GM18951 (cell line): Measurements from ENCODE around the gene PRKD2.

Experiments
- POLR2A ChIP-seq: IDR thresholded peaks from 4 replicates; pipeline ENCODE4 v1.6.1; 2011; ENCODE audit warnings: mild to moderate bottlenecking; ENCODE audit not compliant: insufficient read length, insufficient read depth; ENCODE audit errors: extremely low read depth
- in situ Hi-C: fragments of 300-500 bp; cut with MboI; formaldehyde crosslinking; loops from one replicate; pipeline ENCODE4 v1.12.0; 2022; ENCODE audit warnings: low sequenced_read_pairs, mixed read lengths, inconsistent platforms; ENCODE audit not compliant: unreplicated experiment

PRKD2 gene

GRCh38 chr19:46733690-46734292 lies 16.9 kb upstream of the PRKD2 start:
- no peak for TF ChIP-seq POLR2A
- in situ Hi-C loops = no loop called here

GRCh38 chr19:46732966-46733689 lies 16.2 kb upstream of the PRKD2 start:
- TF ChIP-seq POLR2A = no peak
- in situ Hi-C loops = no loop called here

GRCh38 chr19:46732172-46732938 lies 15.4 kb upstream of the PRKD2 start:
- no peak for TF ChIP-seq POLR2A
- in situ Hi-C loops = no loop called here

- TF ChIP-seq POLR2A = no peak
- in situ Hi-C loops = no loop called here
Observed at GRCh38 chr19:46731584-46731983, 14.7 kb upstream of the PRKD2 start.

GRCh38 chr19:46731007-46731501 lies 14.1 kb upstream of the PRKD2 start:
- in situ Hi-C loops = no loop called here
- no peak for TF ChIP-seq POLR2A

GRCh38 chr19:46730595-46730994 lies 13.7 kb upstream of the PRKD2 start:
- no peak for TF ChIP-seq POLR2A
- in situ Hi-C loops = no loop called here

- in situ Hi-C loops = no loop called here
- no peak for TF ChIP-seq POLR2A
Observed at GRCh38 chr19:46730187-46730586, 13.3 kb upstream of the PRKD2 start.

- in situ Hi-C loops = no loop called here
- no peak for TF ChIP-seq POLR2A
Observed at GRCh38 chr19:46729696-46730095, 12.8 kb upstream of the PRKD2 start.

GRCh38 chr19:46728693-46729339 lies 11.9 kb upstream of the PRKD2 start:
- in situ Hi-C loops = no loop called here
- peak; percentile 16 for TF ChIP-seq POLR2A

GRCh38 chr19:46728208-46728607 lies 11.3 kb upstream of the PRKD2 start:
- in situ Hi-C loops = no loop called here
- no peak for TF ChIP-seq POLR2A

- in situ Hi-C loops = no loop called here
- no peak for TF ChIP-seq POLR2A
Observed at GRCh38 chr19:46727757-46728156, 10.8 kb upstream of the PRKD2 start.

- in situ Hi-C loops = no loop called here
- no peak for TF ChIP-seq POLR2A
Observed at GRCh38 chr19:46726971-46727501, 10.1 kb upstream of the PRKD2 start.

GRCh38 chr19:46726551-46726950 lies 9.6 kb upstream of the PRKD2 start:
- in situ Hi-C loops = no loop called here
- TF ChIP-seq POLR2A = no peak
